SK-N-MC (cell line): Measurements from ENCODE around the gene RGMA.

Experiments
- EZH2 ChIP-seq: fragments of 200-600 bp; sonication (generic); IDR thresholded peaks from one replicate; pipeline ENCODE4 v1.6.1; 2017; ENCODE audit warnings: antibody characterized with exemption
- POLR2AphosphoS5 ChIP-seq: IDR thresholded peaks from 2 replicates; pipeline ENCODE4 v1.6.1; 2012; ENCODE audit warnings: mild to moderate bottlenecking, low read depth, low read length, borderline replicate concordance

DNA sequence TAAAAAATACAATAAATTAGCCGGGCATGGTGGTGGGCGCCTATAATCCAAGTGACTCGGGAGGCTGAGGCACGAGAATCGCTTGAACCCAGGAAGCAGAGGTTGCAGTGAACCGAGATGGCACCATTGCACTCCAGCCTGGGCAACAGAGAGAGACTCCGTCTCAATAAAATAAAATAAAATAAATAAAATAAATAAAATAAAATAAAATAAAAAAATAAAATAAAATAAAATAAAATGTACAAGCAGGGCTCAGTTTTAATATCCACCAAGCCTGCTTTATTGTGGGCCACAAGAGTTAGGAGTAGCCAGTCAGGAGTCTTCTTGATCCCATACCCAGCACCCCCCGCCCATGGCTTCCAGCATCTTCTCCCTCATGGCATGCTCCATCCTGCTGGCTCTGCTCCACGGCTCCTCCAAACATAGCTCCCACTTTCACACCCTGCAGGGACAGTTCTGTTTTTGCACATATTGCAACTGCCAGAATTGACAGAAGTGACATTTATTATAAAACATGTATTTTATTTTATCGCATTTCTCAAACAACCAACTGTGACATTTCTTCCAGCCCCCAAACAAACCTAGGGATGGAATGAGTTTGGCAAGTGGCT, 42.6 kb upstream of the RGMA start:
- TF ChIP-seq POLR2AphosphoS5 (no peak), EZH2 (no peak)
